Heart left ventricle (tissue), 13 donors: ENCODE measurements around the gene OR2C1.

Source experiments
- CTCF ChIP-seq, 12 donors: fragments of 200-600 bp; sonication (generic) in 4 of 12; IDR thresholded peaks; one replicate each; pipeline versions ENCODE4 v1.5.0 to v1.8.0; 2018 to 2022; ENCODE audit warnings: antibody characterized with exemption in 12 of 12, mild to moderate bottlenecking in 5 of 12
- POLR2A ChIP-seq, 2 donors: fragments of 450-650 bp; IDR thresholded peaks; one replicate each; pipeline ENCODE4 v1.6.1; 2017; ENCODE audit warnings: antibody characterized with exemption in 2 of 2, mild to moderate bottlenecking in 2 of 2, moderate library complexity in 2 of 2
- donor health status: ischemic (EF 13 %, LVEDD 7.1; RV severe dilation, severe dysfunction).
- donor health status: DM: no; HTN: yes; CAD: no.
- donor health status: DM: no; HTN: no; CAD: no.
- donor health status: ischemic (EF 25% LVEDD 6.9; RV normal size, moderate dysfunction).
- donor health status: ischemic (EF 25% LVEDD 5.7; RV mildly dilated, moderate dysfunction).
- donor health status: ischemic (EF 35%, LVEDD 5.7; RV mildly dilated, moderate dysfunction).
- donor health status: nonischemic (EF 11% LVEDD 7.7; RV severe dilation, severe dysfunction).
- donor health status: DM: yes; HTN: yes; CAD: no.
- donor health status: PGD.
- donor health status: ischemic (EF 29% LVEDD 5.4; RV normal size, mild dysfunction).
- donor health status: nonischemic (EF 23%, LVEDD 6.1; RV moderate dilation, normal function).

DNA sequence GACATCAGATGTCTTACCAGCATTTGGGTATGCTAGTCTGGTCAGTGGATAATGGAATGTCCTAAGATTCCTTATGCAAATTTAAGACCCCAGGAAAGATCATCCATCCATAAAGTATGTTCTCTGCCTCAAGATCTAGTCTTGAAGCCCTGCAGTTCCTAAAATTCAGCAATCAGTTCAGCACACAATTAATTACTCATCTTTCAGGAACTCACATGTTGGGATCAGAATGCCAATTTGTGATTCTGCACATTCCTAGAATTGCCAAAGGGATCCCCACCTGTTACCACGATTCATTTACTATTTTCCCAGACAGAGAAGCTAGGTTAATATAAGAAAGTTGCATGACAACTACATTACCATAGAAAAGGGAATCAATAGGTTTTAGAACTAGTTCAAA is 3.2 kb downstream of the OR2C1 start:
- TF ChIP-seq POLR2A (IDR thresholded peaks at IDR 0.05) = no peak
- TF ChIP-seq CTCF (IDR thresholded peaks at IDR 0.05) = no peak
